Neural progenitor cell (in vitro differentiated cells): ENCODE results near the gene DLG2.

Source experiments
- EZH2 ChIP-seq: fragments of 200-600 bp; sonication (generic); IDR thresholded peaks from 2 replicates; pipeline ENCODE4 v1.6.1; 2017; ENCODE audit warnings: antibody characterized with exemption, mild to moderate bottlenecking, moderate library complexity
- TF ChIP-seq, protein P1 (sequence below): fragments of 200-600 bp; sonication (generic); IDR thresholded peaks from 2 replicates; pipeline ENCODE4 v1.5.1; 2017; ENCODE audit warnings: antibody characterized with exemption, mild to moderate bottlenecking

DNA sequence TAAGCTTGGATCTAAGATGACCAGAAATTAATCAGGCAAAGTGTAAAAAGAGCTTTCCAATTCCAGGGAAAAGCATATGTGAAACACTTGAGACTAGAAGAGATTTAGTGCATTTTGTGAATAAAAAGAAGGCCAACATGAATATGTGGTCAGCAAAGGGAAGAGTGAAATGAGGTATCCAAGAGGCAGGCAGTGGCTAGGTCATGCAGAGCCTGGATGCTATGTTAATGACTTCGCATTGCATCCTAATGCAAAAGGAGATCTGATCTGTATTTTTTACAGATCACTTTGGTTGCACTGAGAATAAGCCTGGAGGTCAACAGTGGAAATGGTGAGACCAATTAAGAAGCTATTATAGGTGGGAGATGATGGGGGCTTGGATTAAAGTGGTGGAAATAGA is 1699.7 kb downstream of the DLG2 start:
- no peak for TF ChIP-seq EZH2
- TF ChIP-seq, protein P1, sequence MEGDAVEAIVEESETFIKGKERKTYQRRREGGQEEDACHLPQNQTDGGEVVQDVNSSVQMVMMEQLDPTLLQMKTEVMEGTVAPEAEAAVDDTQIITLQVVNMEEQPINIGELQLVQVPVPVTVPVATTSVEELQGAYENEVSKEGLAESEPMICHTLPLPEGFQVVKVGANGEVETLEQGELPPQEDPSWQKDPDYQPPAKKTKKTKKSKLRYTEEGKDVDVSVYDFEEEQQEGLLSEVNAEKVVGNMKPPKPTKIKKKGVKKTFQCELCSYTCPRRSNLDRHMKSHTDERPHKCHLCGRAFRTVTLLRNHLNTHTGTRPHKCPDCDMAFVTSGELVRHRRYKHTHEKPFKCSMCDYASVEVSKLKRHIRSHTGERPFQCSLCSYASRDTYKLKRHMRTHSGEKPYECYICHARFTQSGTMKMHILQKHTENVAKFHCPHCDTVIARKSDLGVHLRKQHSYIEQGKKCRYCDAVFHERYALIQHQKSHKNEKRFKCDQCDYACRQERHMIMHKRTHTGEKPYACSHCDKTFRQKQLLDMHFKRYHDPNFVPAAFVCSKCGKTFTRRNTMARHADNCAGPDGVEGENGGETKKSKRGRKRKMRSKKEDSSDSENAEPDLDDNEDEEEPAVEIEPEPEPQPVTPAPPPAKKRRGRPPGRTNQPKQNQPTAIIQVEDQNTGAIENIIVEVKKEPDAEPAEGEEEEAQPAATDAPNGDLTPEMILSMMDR, result no peak
